Upper lobe of left lung (tissue), 4 donors: ENCODE measurements around the gene SH3GL2.

Experiments used
- CTCF ChIP-seq, 6 experiments: fragments of 450-650 bp in 4 of 6; fragments of 200-600 bp in 2 of 6; sonication (generic) in 2 of 6; IDR thresholded peaks; one replicate each; pipeline ENCODE4 v1.5.1; 2016 to 2019; ENCODE audit warnings: antibody characterized with exemption in 6 of 6
- EP300 ChIP-seq, 4 donors: sonication (generic); formaldehyde crosslinking; IDR thresholded peaks; one replicate each; pipeline ENCODE4 v1.5.1; 2017; ENCODE audit warnings: antibody characterized with exemption in 4 of 4, control low read depth in 2 of 4
- POLR2A ChIP-seq, 4 donors: fragments of 450-650 bp; IDR thresholded peaks; one replicate each; pipeline ENCODE4 v1.5.1; 2016 to 2017; ENCODE audit warnings: antibody characterized with exemption in 4 of 4, mild to moderate bottlenecking in 2 of 4
- POLR2AphosphoS5 ChIP-seq, 2 donors: sonication (generic); formaldehyde crosslinking; IDR thresholded peaks; one replicate each; pipeline ENCODE4 v1.5.1; 2017; ENCODE audit warnings: antibody characterized with exemption in 2 of 2

- TF ChIP-seq POLR2A (IDR thresholded peaks at IDR 0.05), result no peak
- TF ChIP-seq CTCF (IDR thresholded peaks at IDR 0.05), result no peak
- TF ChIP-seq EP300 (IDR thresholded peaks at IDR 0.05), result no peak
- TF ChIP-seq POLR2AphosphoS5 (IDR thresholded peaks at IDR 0.05), result no peak
Observed at GRCh38 chr9:17532461-17532860, 46.4 kb upstream of the SH3GL2 start.
